ENCODE measurements around the gene ZNF592. TPM values are rescaled to one million over a fixed set of nuclear protein-coding genes. Genes with fewer than 3 reads are reported as not detected.

Gene ZNF592
- total and polyA plus RNA-seq, 7 donors = 6.0 to 20.4 (median 13.6) TPM

GRCh38 chr15:84721371-84721770 lies 27.0 kb upstream of the ZNF592 start:
- Histone ChIP-seq H3K4me1 (peaks cover 0 to 10% (median 6%) of the 10 kb centered on the region in 4 donors), H3K4me3 (no peak overlapping the region), H3K36me3 (no peaks in the 10 kb centered on the region), H3K27ac (peak overlapping the region in 1 of 4 donors; percentile 1), H3K27me3 (no peaks in the 10 kb centered on the region), H3K9me3 (no peaks in the 10 kb centered on the region)
- no peak for TF ChIP-seq CTCF (IDR thresholded peaks at IDR 0.05)
- no peak for TF ChIP-seq EP300 (IDR thresholded peaks at IDR 0.05)
- TF ChIP-seq POLR2AphosphoS5 (IDR thresholded peaks at IDR 0.05) = no peak
- intact Hi-C loops (cut with DNase I) = no loop called here
- 64 to 76% methylated on average over 2 of the region's 2 CpGs for WGBS, 2 donors
- DNase-seq = no peak

- Histone ChIP-seq H3K27ac (no peak overlapping the region), H3K36me3 (no peaks in the 10 kb centered on the region), H3K4me1 (peaks cover 0 to under 1% (median 0%) of the 10 kb centered on the region in 4 donors), H3K4me3 (no peak overlapping the region), H3K9me3 (no peaks in the 10 kb centered on the region), H3K27me3 (no peaks in the 10 kb centered on the region)
- TF ChIP-seq CTCF (IDR thresholded peaks at IDR 0.05) (no peak), POLR2AphosphoS5 (IDR thresholded peaks at IDR 0.05) (no peak), POLR2A (IDR thresholded peaks at IDR 0.05) (no peak), EP300 (IDR thresholded peaks at IDR 0.05) (no peak)
- intact Hi-C loops (cut with DNase I) = no loop called here
- no peak for DNase-seq
- 92 to 93% methylated on average over 2 of the region's 2 CpGs for WGBS, 2 donors
These were observed 25.8 kb upstream of the ZNF592 start for GRCh38 chr15:84722628-84723027.

GRCh38 chr15:84725001-84725491 lies 23.3 kb upstream of the ZNF592 start:
- no peak overlapping the region for H3K4me3 ChIP-seq
- H3K27ac ChIP-seq = peak overlapping the region in 2 of 4 donors; percentile 40
- H3K36me3 ChIP-seq = no peaks in the 10 kb centered on the region
- TF ChIP-seq POLR2AphosphoS5 (IDR thresholded peaks at IDR 0.05) (peak in 1 of 4 donors; percentile 17), POLR2A (IDR thresholded peaks at IDR 0.05) (no peak)
- H3K4me1 ChIP-seq = no peaks in the 10 kb centered on the region
- DNase-seq = no peak
- intact Hi-C loops (cut with DNase I) = no loop called here
- WGBS, 2 donors = 8 to 9% methylated on average over 1 of the region's 1 CpG
- H3K27me3 ChIP-seq = no peaks in the 10 kb centered on the region
- H3K9me3 ChIP-seq = no peaks in the 10 kb centered on the region

DNA sequence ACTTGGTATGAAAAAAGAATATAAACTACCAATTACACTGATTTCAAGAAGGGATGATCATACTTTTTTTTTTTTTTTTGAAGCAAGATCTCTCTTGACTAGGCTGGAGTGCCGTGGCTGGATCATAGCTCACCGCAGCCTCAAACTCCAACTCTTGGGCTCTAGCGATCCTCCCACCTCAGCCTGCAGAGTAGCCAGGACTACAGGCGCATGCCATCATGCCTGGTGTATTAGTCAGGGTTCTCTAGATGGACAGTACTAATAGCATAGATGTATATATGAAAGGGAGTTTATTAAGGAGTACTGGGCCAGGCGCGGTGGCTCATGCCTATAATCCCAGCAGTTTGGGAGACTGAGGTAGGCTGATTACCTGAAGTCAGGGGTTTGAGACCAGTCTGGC lies 21.0 kb upstream of the ZNF592 start:
- 97 to 99% methylated on average over 6 of the region's 6 CpGs for WGBS, 2 donors
- Histone ChIP-seq H3K4me3 (no peak overlapping the region), H3K27me3 (no peaks in the 10 kb centered on the region), H3K27ac (no peak overlapping the region), H3K4me1 (no peaks in the 10 kb centered on the region), H3K36me3 (no peaks in the 10 kb centered on the region), H3K9me3 (no peaks in the 10 kb centered on the region)
- no peak for DNase-seq
- intact Hi-C loops (cut with DNase I) = no loop called here
- no peak for TF ChIP-seq EP300 (IDR thresholded peaks at IDR 0.05)
- TF ChIP-seq CTCF (IDR thresholded peaks at IDR 0.05) = no peak
- TF ChIP-seq POLR2A (IDR thresholded peaks at IDR 0.05) = no peak
- TF ChIP-seq POLR2AphosphoS5 (IDR thresholded peaks at IDR 0.05) = no peak

DNA sequence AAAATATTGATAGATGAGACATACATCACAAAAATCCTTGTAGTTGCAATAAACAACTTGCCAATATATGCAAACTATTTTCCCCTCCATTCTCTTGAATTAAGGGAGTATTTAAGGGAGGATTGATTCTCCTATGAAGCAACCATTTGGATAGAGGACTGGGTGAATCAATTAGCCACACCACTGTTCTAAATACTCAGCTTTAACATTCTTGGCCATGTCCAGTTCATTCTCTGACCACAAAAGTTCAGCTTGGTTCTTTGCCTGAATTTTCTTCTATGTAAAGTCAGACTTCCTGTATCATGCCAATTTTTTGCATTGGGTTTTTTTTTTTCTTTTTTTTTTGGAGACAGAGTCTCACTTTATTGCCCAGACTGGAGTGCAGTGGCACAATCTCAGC lies 16.6 kb upstream of the ZNF592 start:
- intact Hi-C loops (cut with DNase I) = no loop called here
- no peaks in the 10 kb centered on the region for H3K9me3 ChIP-seq
- H3K27ac ChIP-seq = no peak overlapping the region
- TF ChIP-seq POLR2AphosphoS5 (IDR thresholded peaks at IDR 0.05) = no peak
- TF ChIP-seq CTCF (IDR thresholded peaks at IDR 0.05) = no peak
- TF ChIP-seq POLR2A (IDR thresholded peaks at IDR 0.05) = no peak
- TF ChIP-seq EP300 (IDR thresholded peaks at IDR 0.05) = no peak
- H3K4me3 ChIP-seq = no peak overlapping the region
- no peaks in the 10 kb centered on the region for H3K4me1 ChIP-seq
- H3K36me3 ChIP-seq = no peaks in the 10 kb centered on the region
- DNase-seq = no peak
- H3K27me3 ChIP-seq = no peaks in the 10 kb centered on the region

Data from sigmoid colon (tissue), 7 donors.